ENCODE results near the gene SKI.
"Not testable (repeated sequence)": the region's sequence is repeated elsewhere in the genome, so short reads cannot be mapped to it uniquely, and the experiment has no call there.

SKI gene

DNA sequence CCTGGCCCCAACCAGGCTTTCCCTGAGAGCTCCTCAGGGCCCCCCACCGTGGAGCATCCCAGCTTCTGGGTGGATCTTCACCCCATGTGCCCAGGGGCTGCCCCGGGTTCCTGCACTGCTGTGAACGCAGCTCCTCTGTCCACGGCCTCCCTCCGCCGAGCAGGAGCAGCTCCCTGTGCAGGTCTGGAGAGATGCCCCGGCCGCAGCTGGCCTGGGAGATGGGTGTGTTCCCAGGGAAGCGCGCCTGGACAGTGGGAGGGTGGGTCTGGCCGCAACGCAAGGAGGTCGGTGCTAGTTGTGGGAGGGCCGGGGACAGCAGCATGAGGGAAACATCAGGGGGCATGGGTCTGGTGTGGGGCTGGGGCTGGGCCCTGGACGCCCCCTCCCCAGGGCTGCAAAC, 91.9 kb downstream of the SKI start:
- no peak for DNase-seq (ENCODE audit: low read depth, low spot score)

DNA sequence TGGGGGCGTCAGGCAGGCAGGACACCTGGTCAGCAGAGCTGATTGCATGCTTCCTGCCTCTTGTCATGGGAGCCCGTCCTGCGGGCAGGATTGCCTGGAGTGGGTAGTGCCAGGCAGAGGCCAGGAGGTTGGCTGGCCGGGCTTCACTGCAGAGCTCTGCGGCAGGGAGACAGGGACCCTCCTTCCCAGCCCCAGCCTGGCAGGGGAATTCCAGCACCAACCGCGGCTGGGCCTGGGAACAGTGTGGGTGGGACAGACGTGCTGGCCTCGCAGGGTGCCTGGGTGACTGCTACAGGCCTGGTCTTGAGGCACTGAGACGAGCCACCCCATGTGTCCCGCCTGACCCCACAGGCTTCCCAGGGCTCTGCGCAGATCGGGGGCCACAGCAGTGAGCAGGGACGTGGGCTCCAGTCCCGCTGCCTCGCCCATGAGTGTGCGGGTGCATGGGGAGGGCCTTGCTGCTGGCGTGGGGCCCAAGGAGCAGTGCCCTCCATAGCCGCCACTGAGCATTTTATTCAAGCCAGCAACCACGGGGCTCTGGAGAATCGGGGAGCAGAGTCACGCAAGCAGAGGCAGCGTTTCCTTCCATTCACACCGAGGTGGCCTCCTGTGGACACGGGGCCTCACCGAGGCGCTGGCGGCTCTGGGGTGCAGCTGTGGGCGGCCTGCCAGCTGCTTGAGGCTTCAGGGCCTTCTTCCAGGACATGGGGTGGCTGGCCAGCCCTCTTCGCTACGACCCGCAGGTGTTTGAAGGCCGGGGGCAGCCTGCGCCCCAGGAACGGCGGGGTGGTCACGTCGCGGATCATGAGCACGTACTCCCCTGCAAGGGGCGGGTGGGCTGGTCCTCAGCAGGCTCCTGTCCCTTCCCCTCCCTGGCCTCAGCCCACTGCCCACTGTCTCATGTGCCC, 92.9 kb downstream of the SKI start:
- DNase-seq (ENCODE audit: low read depth, low spot score), result no peak

DNA sequence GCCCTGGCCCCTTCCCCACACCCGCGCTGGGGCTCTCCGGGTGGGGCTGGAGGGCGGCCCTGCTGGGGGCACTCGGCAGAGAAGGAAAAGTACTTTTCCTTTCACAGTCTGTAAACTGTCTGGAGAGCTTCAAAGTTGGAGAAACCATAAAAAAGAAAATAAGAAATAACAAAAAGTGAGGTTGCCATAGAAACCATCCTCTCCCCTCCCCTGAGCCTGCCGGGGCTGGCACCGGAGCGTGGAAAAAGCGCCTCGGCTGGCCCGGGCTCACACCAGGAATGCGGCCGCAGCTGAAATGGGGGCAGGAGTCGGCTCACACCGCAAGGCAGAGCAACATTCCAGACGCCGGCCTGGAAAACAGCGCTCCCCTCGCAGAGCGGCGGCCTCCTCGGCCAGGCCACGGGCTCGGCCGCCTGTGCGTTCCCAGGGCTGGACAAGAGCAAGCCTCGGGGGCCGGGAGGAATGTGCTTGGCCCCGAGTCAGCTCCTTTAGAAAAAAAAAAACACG, 94.0 kb downstream of the SKI start:
- DNase-seq (ENCODE audit: low read depth, low spot score), result peak; percentile 93

DNA sequence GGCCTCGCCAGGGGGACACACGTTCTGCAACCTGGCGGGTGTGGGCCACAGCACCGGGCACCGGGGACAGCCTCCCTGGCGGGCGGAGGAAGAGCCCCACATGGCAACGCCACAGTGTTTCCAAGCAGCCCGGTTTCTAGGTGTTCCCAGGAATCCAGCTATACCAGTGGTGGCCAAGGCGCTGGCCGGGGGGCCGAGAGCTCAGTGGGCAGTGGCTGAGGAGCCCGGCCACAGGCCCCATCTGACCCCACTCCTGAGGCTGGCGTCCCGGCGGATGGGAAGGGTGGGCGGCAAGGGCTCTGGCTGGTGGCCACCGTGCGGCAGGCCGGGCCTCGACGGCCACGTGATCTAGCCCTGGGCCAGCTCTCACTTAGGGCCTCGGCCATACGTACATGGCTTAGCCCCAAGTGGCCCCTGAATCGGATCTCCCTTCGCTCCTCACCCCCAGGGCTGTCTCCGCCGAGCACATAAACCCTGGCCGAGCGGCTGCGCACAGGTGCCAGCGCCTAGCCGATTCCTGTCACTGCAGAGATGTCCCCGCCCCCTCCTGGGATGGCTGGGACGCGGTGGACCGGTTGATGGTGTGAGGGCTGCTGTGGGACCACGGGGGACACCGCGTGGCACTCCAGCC, 94.6 kb downstream of the SKI start:
- no peak for DNase-seq (ENCODE audit: low read depth, low spot score)

DNA sequence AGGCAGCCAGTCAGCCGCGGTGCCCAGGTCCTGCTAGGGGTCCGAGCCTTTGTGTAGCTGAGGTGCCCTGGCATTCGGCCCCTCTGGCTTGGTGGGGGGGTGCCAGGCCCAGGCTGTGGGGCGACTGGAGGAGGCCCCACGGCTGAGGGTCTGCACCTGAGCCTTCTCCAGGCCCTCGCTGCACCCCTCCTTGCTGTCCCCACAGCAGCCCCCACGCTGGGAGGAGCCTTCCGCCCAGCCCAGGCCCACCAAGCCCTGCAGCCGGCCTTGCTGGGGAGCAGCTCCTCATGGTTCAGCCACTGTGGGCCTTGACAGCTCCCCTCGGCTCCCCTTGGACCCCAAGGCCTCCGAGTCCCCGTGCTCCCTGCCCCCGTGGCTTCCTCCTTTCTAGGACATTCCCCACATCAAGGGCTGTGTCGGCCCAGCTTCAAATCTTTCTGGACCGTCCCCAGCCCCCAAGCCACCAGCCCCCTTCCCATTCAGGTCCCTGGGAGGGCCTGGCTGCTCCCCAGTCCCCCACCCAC, 95.4 kb downstream of the SKI start:
- DNase-seq (ENCODE audit: low read depth, low spot score), result no peak

DNA sequence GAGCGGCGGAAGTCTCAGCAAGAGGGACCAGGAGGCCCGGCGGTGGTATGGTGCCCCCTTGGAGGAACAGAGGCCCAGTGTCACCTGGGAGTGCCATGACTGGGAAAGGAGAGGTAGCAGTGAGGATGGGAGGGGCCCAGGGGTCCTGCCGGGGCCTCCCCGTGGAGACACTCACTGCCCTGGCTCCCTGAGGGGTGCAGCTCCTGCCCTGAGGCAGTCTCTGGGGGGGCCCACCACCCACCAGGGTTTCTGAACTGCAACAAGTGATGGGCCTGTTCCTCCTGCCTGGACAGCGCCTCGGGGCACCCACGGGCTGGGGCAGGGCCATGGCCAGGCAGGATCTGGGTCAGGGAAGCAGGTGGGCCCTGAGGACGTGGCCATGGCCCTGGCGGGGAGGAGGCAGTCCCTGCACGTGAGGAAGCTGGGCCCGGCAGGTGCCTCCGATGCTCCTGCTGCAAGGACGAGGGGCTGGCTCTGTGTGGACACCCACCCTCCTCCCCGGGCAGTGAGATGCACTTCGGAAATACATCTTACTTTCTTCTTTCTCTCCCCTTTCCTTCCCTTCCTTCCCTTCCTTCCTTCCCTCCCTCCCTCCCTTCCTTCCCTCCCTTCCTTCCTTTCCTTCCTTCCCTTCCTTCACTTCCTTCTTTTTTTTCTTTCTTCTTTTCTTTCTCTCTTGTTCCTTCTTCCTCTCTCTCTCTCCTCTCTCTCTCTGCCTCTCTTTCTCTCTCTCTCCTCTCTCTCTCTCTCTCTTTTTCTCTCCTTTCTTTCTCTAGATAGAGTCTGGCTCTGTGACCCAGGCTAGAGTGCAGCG, 96.6 kb downstream of the SKI start:
- no peak for DNase-seq (ENCODE audit: low read depth, low spot score)

DNA sequence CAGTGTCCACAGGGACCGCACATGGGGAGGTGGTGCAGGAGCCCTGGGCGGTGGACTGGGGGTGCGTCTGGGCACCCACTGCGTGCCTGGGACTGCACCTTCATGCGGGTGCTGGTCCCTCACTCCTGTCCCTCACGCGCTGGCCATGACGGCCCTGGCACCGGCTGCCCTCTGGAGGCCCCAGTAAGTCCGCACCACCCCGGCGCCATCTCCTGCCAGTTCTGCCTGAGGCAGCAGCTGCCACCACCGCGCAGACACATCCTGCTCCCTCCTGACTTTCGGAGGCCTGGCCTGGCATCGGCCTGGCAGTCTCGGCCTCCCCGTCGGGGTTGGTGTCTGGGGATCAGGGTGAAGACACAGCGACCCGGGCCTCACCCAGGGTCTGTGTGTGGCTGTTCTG, 98.4 kb downstream of the SKI start:
- DNase-seq (ENCODE audit: low read depth, low spot score), result no peak

DNA sequence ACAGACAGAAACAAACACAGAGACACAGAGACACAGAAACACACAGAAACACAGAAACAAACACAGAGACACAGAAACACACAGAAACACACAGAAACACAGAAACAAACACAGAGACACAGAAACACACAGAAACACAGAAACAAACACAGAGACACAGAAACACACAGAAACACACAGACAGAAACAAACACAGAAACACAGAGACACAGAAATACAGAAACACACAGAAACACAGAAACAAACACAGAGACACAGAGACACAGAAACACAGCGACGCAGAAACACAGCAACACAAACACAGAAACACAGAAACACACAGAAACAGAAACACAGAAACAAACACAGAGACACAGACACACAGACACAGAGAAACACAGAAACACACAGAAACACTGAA, 99.0 kb downstream of the SKI start:
- DNase-seq (ENCODE audit: low read depth, low spot score), result not testable (repeated sequence)

DNA sequence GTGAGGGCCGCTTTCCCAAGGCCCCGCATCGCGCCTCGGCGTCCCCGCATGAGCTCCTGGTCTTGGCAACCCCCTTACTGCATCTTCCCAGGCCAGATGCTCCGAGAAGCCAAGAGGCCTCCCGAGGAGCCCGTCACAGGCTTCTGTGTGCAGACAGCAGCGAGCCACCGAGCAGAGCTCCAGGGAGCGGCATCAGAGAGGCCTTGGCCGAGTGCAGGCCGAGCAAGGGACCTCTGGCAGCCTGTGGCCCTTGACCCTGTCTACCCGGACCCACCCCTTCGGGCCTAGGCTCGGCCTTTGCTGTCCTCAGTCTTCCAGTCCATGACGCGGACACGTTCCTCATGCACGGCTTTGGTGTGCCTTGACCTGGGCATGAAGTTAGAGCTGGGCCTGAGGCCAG, 99.7 kb downstream of the SKI start:
- no peak for DNase-seq (ENCODE audit: low read depth, low spot score)

DNA sequence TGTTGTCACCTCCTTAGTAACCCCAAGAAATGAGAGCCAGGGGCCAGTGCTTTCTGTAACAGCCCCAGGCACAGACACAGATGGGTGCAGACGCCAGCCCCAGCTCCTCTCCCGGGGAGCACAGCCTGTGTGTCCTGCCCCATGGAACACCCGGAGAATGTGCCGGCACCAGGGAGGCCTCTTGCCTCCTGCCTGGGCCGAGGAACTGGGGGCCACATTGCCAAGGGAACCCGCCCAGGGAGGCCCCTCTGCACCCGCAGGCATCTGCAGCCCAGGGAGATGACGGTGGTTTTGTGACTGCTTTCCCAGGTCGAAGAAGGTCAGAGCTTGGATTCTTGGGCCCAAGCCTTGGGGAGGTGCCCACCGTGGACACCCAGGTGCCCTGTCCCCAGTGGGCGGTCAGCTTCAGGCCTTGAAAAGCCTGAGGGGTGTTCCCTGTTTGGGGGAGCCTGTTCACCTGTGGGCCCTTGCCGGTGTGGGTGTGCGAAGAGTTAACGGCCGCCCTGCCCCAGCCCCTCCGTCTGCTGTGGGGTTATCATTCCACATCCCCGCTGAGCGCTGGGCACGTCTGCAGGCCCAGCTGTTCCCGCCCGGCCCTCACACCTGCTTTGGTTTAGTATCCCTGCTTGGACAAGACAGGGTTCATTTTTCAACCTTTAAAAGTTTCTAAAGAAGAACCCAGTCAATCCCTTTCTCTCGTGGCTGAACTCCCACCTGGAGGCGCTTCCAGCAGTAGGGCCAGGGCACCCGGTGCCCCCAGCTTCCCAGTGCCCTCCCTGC, 100.7 kb downstream of the SKI start:
- no peak for DNase-seq (ENCODE audit: low read depth, low spot score)

DNA sequence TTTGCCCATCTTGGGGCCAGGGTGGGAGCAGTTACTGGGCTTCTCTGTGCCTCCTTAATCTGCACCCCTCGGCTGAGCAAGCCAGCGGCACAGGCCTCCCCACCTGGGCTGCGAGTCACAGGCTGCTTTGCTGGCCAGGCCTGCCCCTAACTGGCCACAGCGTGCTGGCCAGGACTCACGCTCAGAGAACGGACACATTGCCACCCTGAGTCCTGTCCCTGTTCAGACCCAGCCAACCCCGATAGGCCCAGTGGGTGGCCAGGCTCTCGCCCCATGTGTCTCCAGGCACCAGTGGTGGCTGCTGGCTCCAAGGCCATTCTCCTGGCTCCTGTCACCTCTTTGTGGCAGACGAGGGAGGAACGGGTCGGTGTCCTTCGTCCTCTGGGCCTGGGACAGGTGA, 101.9 kb downstream of the SKI start:
- no peak for DNase-seq (ENCODE audit: low read depth, low spot score)

DNA sequence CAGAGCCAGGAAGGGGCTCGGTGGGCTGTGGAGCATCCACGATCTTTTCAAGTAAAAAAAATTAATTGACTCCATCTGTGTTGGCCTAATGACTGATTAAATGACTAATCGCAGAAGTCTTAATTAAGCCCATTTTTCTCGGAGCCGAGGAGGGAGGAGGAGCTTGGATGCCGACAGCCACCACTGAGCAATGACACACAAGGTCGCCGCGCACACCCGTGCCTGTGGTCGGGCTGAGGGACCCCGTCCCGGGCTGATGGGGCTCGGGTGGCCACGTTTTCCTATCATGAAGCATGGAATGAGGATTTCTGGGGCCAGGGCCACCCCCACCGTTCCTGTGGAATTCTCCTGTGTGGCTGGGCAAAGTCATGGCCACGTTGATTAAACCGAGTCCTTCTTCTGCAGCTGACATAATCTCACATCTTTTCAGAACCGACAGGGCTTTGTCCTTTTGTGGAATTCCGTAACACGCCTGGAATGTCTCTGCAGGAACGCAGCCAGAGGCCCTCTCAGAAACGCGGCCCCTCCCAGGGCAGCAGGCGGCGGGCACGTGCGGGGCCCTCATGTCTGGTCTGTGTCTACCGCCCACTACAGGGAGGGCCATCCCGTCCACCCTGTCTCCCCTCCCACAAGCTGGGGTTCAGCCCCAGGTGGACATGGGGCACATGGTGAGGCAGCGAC, 102.5 kb downstream of the SKI start:
- peak; percentile 62 for DNase-seq (ENCODE audit: low read depth, low spot score)

DNA sequence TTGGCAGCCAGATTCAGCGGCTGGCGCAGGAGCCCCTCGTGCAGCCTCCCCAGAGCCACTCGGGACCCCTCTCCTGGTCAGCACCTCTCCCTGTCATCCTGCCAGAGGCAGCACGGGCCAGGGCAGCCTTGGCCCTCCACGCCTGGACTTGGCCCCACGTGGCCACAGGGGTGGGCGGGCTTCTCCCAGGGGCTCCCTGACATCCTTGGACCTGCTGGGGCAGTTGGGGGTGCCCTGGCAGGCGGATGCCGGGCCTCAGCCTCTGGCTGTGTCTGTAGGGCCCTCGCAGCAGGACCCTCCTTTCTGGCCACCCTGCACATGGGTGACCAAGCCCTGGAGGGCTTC, 103.1 kb downstream of the SKI start:
- no peak for DNase-seq (ENCODE audit: low read depth, low spot score)

DNA sequence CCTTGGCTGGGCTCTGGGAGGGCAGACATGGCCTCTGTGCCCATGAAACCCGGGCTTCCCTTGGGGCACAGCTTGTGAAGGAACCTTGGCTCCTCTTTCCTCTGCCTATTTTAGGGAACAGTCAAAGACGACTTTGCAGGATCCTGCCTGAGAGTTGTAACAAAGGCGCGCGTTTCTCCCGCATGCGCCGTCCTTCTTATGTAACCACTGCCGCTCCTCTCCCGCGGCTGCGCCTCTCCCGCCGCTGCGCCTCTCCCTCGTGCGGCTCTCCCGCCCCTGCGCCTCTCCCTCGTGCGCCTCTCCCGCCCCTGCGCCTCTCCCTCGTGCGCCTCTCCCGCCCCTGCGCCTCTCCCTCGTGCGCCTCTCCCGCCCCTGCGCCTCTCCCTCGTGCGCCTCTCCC, 103.5 kb downstream of the SKI start:
- DNase-seq (ENCODE audit: low read depth, low spot score), result not testable (repeated sequence)

DNA sequence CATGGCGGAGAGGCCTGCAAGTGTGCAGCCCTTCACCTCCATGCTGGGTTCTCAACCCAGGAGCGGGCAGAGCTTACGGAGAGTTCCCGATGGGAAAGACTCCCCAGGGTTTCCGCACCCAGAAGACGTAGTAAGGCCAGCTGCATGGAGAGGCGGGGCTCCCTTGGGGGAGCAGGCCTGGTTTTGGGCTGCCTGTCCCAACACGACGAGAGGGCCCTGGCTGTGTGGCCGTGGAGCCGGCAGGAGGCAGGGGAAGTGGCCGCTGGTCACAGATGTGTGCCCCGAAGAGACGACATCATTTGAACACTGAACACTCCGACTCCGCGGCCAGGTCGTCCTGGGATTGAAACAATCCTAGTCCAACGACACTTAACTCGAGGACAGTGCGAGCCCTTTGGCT, 106.2 kb downstream of the SKI start:
- DNase-seq (ENCODE audit: low read depth, low spot score), result no peak

DNA sequence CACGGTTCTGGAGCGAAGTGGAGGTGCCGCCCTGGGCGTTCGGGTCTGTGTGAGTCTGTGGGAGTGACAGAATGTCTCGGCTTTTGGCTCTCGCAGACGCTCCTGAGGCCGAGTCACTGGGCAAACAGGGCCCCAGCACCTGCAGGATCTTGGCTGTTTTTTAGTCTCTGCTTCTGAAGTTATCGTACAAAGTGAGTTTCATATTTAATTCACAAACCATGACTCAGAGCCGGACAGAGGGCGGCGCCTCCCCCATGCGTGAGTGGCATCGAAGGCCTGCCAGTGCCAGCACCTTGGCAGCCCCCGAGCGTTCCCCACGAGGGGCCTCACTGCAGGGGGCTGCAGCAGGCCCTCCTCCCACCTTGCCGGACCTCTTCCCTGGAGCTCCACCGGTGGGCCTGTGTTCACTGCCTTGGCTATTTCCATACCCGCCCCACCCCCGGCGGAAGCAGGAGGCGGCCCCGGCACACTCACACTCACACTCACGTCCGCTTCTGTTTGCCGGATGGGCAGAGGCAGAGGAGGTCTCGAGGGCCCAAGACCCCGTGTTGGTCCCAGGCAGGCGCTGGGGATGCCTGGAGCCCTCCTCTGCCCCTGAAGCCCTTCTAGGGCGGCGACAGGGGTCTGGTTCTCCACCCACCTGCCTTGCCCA, 106.9 kb downstream of the SKI start:
- no peak for DNase-seq (ENCODE audit: low read depth, low spot score)

DNA sequence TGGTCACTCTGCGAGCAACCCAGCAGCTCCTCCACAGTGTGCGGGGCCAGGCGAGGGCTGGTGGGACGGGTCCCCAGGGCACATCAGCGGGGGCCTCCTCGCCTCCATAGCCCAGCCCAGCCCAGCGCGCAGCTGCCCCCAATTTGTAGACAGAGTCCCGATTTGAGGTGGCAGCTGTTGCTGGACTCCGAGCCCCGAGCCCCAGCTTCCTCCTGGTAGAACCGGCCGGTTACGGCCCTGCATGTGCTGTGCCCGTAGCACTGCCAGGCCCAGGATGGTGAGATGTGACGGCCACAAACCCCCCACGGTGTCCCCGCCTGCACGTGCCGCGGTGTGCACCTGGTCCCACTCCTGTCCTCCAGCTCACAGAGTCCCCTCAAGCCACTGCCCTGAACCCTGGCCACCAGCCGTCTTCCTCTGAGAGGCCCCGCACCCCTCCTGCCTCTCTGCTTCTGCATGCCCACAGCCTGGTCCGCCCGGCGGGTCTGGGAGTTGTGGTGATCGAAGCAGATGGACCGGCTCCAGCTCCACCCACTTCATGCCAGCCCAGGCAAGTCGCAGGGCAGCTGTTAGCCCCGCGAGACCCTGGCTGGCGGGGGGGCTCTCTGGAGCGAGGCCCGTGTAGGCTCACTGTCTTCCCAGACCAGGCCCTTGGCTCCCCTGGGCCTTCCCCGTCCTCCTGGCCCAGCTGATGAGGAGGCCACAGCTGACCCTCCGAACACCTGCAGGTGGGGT, 107.8 kb downstream of the SKI start:
- no peak for DNase-seq (ENCODE audit: low read depth, low spot score)

DNA sequence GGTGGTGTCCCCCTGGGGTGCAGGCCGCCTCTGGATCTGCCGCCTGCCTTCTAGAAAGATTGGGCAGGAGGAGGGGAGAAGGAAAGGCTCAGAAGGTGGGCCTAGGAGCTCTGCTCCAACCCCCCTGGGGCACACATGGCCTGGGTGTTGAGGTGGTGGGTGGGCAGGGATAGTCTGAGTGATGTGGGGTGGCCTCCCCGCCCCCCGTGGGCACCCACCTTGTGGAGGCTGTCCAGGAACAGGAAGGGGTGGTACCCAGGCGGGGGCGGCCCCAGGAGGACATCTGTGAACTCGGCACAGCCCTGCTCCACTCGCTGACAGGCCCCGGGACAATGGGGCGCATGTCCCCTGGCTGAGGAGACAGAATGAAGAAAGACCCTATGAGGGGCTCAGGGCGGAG, 108.4 kb downstream of the SKI start:
- no peak for DNase-seq (ENCODE audit: low read depth, low spot score)

DNA sequence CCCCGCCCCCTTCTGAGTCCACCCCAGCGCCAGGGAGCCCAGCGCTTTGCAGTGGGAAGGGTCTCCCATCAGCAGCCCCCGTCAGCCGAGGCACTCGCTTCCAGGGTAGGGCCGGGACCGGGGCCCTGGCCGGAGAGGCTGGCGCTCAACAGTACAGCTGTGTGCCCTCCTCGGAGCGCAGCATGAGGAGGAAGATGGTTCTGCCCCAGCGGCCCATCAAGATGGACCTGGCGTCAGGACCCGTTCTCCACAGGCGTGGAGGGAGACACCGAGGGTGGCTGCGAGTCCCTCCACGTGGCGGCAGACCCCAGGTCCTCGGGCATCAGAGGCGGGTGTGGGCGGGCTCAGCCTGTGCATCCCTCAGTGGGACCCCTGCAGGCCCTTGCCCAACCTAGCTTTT, 109.0 kb downstream of the SKI start:
- no peak for DNase-seq (ENCODE audit: low read depth, low spot score)

DNA sequence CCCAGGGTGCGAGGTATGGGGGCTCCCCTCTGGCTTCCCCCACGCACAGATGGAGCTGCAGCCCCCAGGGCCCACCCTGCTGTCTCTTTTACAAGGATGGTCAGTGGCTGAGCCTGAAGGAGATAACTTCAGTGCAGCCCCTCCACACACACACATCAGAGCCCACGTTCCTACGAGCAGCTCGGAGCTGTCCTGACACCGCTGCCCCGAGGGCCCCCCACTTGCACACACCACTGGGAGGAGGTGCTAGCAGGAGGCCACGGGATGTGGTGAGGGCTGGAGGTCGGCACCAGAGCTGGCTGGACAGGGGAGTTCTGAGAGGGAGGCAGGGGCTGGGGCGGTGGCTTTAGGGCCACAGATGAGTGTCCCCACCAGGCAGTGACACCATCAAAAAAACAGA, 109.4 kb downstream of the SKI start:
- DNase-seq (ENCODE audit: low read depth, low spot score), result no peak

Data from ELF-1 (cell line).